Activated CD4-positive, alpha-beta memory T cell treated with anti-CD3 and anti-CD28 coated beads for 36 hours (primary cell): ENCODE results near the gene COL1A2. TPM values are rescaled to one million over a fixed set of nuclear protein-coding genes. Genes with fewer than 3 reads are reported as not detected.

Experiments used
- CTCF ChIA-PET: fragments of 350-600 bp; sonication (Branson Sonifier 250); formaldehyde crosslinking; loops from one replicate; lab custom pipeline; 2021; ENCODE audit warnings: antibody characterized with exemption, inconsistent platforms; lab: Charles Lee
- POLR2A ChIA-PET: fragments of 350-600 bp; sonication (Branson Sonifier 250); formaldehyde crosslinking; loops from one replicate; lab custom pipeline; 2021; ENCODE audit warnings: antibody characterized with exemption; lab: Charles Lee
- DNase-seq: peaks from one replicate; pipeline ENCODE4 v3.0.0-alpha.2; 2020
- H3K27ac Mint-ChIP-seq: one replicate; pipeline ENCODE4 v1.8.0; 2021; ENCODE audit warnings: mixed read lengths
- H3K27me3 Mint-ChIP-seq: one replicate; pipeline ENCODE4 v1.8.0; 2021; ENCODE audit warnings: mixed read lengths
- H3K36me3 Mint-ChIP-seq: one replicate; pipeline ENCODE4 v1.8.0; 2021; ENCODE audit warnings: mixed read lengths
- H3K4me1 Mint-ChIP-seq: one replicate; pipeline ENCODE4 v1.8.0; 2021; ENCODE audit warnings: low read depth, mixed read lengths
- H3K4me3 Mint-ChIP-seq: one replicate; pipeline ENCODE4 v1.8.0; 2021; ENCODE audit warnings: mild to moderate bottlenecking, mixed read lengths
- H3K9me3 Mint-ChIP-seq: one replicate; pipeline ENCODE4 v1.8.0; 2021; ENCODE audit warnings: mixed read lengths
- intact Hi-C: fragments of 100-400 bp; cut with micrococcal nuclease; formaldehyde crosslinking; loops from one replicate; pipeline ENCODE4 v1.15.1; 2023
- total RNA-seq, 2 experiments: library from RNA; stranded (reverse); gene quantifications; one replicate each; pipeline ENCODE4 v1.2.3, GENCODE V29; 2021

Gene COL1A2
- total RNA-seq, result not detected

DNA sequence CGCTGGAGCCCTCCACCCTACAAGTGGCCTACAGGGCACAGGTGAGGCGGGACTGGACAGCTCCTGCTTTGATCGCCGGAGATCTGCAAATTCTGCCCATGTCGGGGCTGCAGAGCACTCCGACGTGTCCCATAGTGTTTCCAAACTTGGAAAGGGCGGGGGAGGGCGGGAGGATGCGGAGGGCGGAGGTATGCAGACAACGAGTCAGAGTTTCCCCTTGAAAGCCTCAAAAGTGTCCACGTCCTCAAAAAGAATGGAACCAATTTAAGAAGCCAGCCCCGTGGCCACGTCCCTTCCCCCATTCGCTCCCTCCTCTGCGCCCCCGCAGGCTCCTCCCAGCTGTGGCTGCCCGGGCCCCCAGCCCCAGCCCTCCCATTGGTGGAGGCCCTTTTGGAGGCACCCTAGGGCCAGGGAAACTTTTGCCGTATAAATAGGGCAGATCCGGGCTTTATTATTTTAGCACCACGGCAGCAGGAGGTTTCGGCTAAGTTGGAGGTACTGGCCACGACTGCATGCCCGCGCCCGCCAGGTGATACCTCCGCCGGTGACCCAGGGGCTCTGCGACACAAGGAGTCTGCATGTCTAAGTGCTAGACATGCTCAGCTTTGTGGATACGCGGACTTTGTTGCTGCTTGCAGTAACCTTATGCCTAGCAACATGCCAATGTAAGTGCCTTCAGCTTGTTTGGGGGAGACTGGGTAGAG is at the start of gene COL1A2:
COL1A2 (plus strand) TSS at position 459 of the 704 bp plus-strand sequence; CDS start at position 596, 137 bp downstream.
- Mint-ChIP-seq H3K36me3 (no peaks in the 10 kb centered on the region), H3K27me3 (peaks cover 39% of the 10 kb centered on the region), H3K4me1 (peaks cover 6% of the 10 kb centered on the region), H3K4me3 (no peak within 1 kb of the TSS), H3K27ac (no peak within 1 kb of the TSS), H3K9me3 (no peaks in the 10 kb centered on the region)
- peak; percentile 15 for DNase-seq
- intact Hi-C loops, result loop anchor here (2.0 to 10.0 kb wide), 4 partner anchors 310 to 1150 kb away; no protein-coding TSS in a partner anchor
- ChIA-PET POLR2A (no interaction called here), CTCF (interaction anchor here (1.0 to 1.5 kb wide), 4 partner anchors 69 to 952 kb away, joined by 3 to 6 read pairs (median 3); no protein-coding TSS in a partner anchor)

DNA sequence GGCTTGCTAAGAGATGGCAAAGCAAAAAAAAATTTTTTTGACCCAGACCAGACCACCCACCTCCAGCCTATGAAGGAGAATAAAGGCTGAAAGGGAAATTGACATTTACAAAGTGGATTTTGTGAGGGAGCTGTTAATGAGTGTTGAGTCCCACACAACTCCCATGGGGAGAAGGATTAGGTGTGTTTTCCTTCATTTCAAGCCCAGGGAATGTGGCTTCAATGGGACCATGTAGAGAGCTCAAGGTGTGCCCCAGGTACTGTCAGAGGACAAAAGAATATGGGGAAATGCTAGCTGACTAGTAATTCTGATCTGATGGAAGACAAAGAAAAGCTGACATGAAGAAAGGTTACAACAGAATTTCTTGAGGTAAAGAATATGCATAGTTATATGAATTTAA is 48.8 kb upstream of the COL1A2 start:
- Mint-ChIP-seq H3K4me1 (no peaks in the 10 kb centered on the region), H3K4me3 (no peak overlapping the region), H3K27ac (no peak overlapping the region), H3K27me3 (no peaks in the 10 kb centered on the region), H3K36me3 (no peaks in the 10 kb centered on the region), H3K9me3 (no peaks in the 10 kb centered on the region)
- ChIA-PET POLR2A (no interaction called here), CTCF (no interaction called here)
- DNase-seq, result no peak
- intact Hi-C loops, result no loop called here

DNA sequence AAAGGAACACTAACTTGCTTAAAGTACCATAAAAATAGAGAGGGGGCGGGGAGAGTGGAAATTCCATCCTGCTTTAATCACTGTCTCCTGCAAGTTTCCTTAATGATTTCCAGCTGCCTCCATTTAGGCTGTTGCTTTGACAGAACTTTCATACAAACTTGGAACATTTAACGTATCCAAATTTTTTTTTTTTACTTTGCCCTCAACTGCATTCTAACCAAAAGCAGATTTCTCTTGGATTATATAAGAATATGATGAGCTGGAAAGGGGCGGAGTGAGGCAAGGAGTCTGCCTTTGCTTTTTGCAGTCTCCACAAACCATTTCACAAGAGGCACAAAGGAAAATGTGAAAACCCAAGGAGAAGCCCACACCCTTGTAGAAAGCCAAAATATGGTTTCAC is 46.6 kb upstream of the COL1A2 start:
- ChIA-PET CTCF (no interaction called here), POLR2A (no interaction called here)
- H3K9me3 Mint-ChIP-seq, result no peaks in the 10 kb centered on the region
- no peaks in the 10 kb centered on the region for H3K27me3 Mint-ChIP-seq
- H3K36me3 Mint-ChIP-seq, result no peaks in the 10 kb centered on the region
- H3K27ac Mint-ChIP-seq, result no peak overlapping the region
- no peaks in the 10 kb centered on the region for H3K4me1 Mint-ChIP-seq
- intact Hi-C loops, result no loop called here
- no peak for DNase-seq
- H3K4me3 Mint-ChIP-seq, result no peak overlapping the region

DNA sequence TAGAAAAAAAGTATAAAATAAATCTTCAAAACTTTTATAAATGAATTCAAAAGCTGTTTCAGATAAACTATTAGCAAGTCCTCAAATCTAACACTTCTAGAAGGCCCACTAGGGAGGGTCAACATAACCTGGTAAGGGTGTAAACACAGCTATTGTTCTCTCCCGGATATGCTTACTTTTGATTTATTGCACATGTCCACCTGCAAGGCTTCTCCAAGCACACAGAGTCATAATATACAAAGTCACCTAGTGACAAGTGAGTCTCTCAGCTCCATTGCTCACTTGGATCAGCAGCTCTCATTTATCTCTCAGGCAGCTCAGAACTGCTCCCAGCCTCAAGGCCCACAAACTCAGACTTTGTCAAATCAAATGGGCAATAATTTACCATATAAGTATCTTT is 44.0 kb upstream of the COL1A2 start:
- Mint-ChIP-seq H3K27ac (no peak overlapping the region), H3K36me3 (no peaks in the 10 kb centered on the region), H3K4me3 (no peak overlapping the region), H3K9me3 (no peaks in the 10 kb centered on the region), H3K4me1 (no peaks in the 10 kb centered on the region), H3K27me3 (no peaks in the 10 kb centered on the region)
- ChIA-PET POLR2A (no interaction called here), CTCF (no interaction called here)
- DNase-seq, result no peak
- intact Hi-C loops, result no loop called here

DNA sequence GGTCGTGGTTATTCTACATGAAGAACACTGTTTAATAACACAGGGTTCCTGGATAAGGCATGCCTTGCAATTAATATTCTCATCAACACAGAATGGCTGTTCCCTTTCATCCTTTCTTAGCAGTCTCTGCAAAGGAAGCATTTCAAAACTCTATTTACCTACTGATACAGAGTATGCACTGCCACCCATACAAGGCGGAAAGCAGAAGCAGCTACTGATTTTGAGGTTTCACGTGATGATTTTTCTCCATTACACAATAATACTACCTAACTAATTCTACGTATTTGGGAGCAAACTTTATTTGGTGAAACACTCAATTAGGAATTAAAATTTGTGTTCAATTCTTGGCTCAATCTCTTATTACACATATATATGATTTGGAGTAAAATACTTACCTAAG is 43.0 kb upstream of the COL1A2 start:
- no peaks in the 10 kb centered on the region for H3K9me3 Mint-ChIP-seq
- no peak for DNase-seq
- no peak overlapping the region for H3K27ac Mint-ChIP-seq
- intact Hi-C loops, result no loop called here
- H3K4me1 Mint-ChIP-seq, result no peaks in the 10 kb centered on the region
- H3K36me3 Mint-ChIP-seq, result no peaks in the 10 kb centered on the region
- H3K4me3 Mint-ChIP-seq, result no peak overlapping the region
- ChIA-PET CTCF (no interaction called here), POLR2A (no interaction called here)
- no peaks in the 10 kb centered on the region for H3K27me3 Mint-ChIP-seq

DNA sequence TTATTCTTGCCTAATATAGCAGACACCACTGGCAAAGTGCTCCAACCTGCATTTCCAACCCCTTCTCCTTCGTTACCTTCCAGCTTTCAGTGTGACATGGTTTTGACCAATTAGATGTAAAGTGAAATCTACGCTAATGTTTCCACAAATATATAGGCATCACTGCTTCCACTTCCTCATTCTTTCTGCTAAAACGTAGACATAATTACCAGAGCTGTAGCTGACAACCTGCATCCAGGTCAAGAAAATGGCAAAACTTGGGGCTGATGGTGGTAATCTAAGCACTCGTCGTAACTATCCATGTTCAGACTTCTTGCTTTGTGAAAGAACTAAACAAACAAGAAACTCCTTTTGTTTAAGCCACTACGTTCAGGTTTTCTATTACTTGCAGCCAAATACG is 41.8 kb upstream of the COL1A2 start:
- no peaks in the 10 kb centered on the region for H3K9me3 Mint-ChIP-seq
- no peaks in the 10 kb centered on the region for H3K4me1 Mint-ChIP-seq
- ChIA-PET POLR2A (no interaction called here), CTCF (no interaction called here)
- no peaks in the 10 kb centered on the region for H3K27me3 Mint-ChIP-seq
- DNase-seq, result no peak
- H3K36me3 Mint-ChIP-seq, result no peaks in the 10 kb centered on the region
- no peak overlapping the region for H3K4me3 Mint-ChIP-seq
- no peak overlapping the region for H3K27ac Mint-ChIP-seq
- intact Hi-C loops, result no loop called here

DNA sequence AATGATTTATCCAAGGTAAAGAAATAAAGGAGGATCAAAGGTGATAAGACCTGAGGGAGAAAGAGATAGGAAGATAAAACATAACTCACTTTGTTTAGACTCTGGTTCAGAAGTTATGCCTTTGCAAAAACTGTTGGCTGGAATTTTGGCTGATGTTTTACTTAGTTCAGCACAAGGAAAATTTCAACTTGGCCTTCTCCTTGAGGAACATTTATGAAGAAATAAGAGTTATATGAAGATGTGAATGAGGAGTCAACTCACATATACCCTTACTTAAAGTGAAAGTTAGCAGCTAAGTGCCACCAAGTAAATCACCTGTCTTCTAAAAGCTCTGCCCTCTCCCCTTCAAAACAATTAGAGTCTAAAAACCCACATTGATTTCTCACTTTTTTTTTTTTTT is 39.7 kb upstream of the COL1A2 start:
- no peaks in the 10 kb centered on the region for H3K4me1 Mint-ChIP-seq
- no peaks in the 10 kb centered on the region for H3K27me3 Mint-ChIP-seq
- no peak for DNase-seq
- peaks cover 4% of the 10 kb centered on the region for H3K9me3 Mint-ChIP-seq
- no peak overlapping the region for H3K27ac Mint-ChIP-seq
- H3K4me3 Mint-ChIP-seq, result no peak overlapping the region
- H3K36me3 Mint-ChIP-seq, result no peaks in the 10 kb centered on the region
- ChIA-PET POLR2A (no interaction called here), CTCF (interaction anchor here (0.6 kb wide), 1 partner anchor 1083 kb away, joined by 3 read pairs; no protein-coding TSS in a partner anchor)
- intact Hi-C loops, result no loop called here

DNA sequence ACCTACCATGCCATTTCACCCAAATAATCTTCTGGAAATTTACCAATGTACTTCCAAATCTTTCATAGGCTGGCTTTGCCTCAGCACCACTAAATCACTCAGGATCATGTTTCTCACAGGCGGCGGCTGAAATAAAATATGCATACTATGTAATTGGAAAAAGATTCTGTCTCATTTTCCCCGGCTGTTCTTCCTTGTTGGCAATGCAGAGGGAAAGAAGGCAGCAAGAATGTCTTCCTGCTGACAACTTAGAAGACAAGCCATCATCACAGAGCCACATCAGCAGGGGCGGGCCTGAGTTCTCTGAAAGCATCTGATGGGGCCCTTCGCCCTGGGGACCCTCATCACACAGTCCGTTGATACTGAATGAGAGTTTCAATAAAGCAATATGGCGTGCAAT is 39.2 kb upstream of the COL1A2 start:
- POLR2A ChIA-PET, result no interaction called here

DNA sequence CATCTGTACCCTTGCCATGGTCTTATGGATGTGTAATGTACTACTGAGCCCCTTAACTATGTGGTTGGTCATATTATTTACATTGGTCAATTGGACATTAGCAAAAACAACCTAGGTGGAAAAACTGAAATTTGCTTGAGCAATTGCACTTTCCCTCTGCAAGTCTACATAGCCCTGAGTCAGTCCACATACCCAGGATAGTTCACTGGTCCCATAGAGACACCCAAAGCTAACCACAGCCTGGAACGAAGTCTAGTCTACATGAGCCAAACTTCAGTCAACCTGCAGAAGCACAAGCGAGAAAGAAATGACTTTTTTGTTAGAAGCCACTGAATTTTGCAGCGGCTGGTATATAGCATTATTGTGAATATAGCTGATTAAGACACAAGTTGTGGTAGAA is 37.6 kb upstream of the COL1A2 start:
- no peak for DNase-seq
- ChIA-PET CTCF (no interaction called here), POLR2A (no interaction called here)
- Mint-ChIP-seq H3K27me3 (peaks cover 2% of the 10 kb centered on the region), H3K4me1 (no peaks in the 10 kb centered on the region), H3K9me3 (peaks cover 4% of the 10 kb centered on the region), H3K27ac (no peak overlapping the region), H3K4me3 (no peak overlapping the region), H3K36me3 (no peaks in the 10 kb centered on the region)
- intact Hi-C loops, result no loop called here

More for the DNA sequence above, 39.2 kb upstream of the COL1A2 start:
- DNase-seq, result no peak
- Mint-ChIP-seq H3K4me3 (no peak overlapping the region), H3K36me3 (no peaks in the 10 kb centered on the region), H3K27ac (no peak overlapping the region), H3K4me1 (no peaks in the 10 kb centered on the region), H3K27me3 (no peaks in the 10 kb centered on the region), H3K9me3 (peaks cover 4% of the 10 kb centered on the region)
- CTCF ChIA-PET, result no interaction called here
- intact Hi-C loops, result no loop called here

DNA sequence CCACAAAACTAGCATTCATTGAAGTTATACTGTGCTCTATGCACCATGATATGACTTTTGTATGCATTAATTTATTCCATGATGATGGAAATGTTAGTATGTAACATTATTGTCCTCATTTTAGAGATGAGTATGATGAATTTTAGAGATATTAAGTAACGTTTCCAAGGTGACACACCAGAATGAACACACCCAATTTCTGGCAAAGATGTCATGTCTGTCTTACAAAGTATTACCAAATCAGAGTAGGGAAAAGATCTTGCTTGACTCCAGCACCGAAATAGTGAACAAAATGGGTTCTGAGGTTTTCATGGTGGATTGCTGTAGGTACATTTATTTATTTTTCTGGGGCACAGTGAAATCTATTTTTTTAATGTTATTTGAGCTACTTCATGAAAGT is 33.8 kb upstream of the COL1A2 start:
- no peak for DNase-seq
- ChIA-PET POLR2A (no interaction called here), CTCF (no interaction called here)
- Mint-ChIP-seq H3K4me3 (no peak overlapping the region), H3K9me3 (peaks cover 4% of the 10 kb centered on the region), H3K27me3 (peaks cover 2% of the 10 kb centered on the region), H3K4me1 (no peaks in the 10 kb centered on the region), H3K27ac (no peak overlapping the region), H3K36me3 (no peaks in the 10 kb centered on the region)
- intact Hi-C loops, result no loop called here

DNA sequence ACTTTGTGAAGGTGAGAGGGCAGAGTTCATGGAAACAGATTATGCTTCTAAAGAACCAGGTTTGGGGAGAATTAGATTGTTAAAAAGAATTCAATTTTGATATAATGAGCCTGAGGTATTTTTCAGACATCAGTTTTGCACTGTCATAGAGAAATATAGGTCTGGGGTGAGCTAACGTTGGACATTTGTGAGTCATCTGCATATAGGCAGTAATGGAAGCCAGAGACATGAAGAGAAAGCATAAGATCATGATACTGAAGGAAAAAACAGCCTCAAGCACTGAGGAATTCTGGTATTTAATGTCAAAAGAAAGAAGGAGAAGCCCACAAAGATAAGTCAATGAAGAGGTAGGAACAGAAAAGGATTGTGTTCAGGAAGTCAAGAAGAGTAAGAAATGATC is 32.4 kb upstream of the COL1A2 start:
- CTCF ChIA-PET, result no interaction called here
- peaks cover 4% of the 10 kb centered on the region for H3K9me3 Mint-ChIP-seq
- DNase-seq, result no peak
- peaks cover 2% of the 10 kb centered on the region for H3K27me3 Mint-ChIP-seq
- intact Hi-C loops, result no loop called here
- POLR2A ChIA-PET, result no interaction called here
- no peak overlapping the region for H3K27ac Mint-ChIP-seq
- H3K4me1 Mint-ChIP-seq, result no peaks in the 10 kb centered on the region
- H3K36me3 Mint-ChIP-seq, result no peaks in the 10 kb centered on the region
- no peak overlapping the region for H3K4me3 Mint-ChIP-seq

DNA sequence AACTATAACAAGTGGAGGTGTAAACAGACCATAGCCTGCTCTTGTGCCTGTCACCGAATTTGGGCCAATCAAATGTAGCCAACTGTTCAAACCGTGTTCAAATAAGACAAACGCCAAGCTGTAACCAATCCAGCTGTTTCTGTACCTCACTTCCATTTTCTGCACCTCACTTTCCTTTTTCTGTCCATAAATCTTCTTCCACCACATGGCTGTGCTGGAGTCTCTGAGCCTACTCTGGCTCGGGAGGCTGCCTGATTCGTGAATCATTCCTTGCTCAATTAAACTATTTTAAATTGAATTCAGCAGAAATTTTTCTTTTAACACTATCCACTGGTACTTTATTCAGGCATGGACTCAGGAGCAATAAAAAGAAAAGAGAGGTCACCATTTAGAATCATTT is 29.9 kb upstream of the COL1A2 start:
- H3K9me3 Mint-ChIP-seq, result no peaks in the 10 kb centered on the region
- H3K27ac Mint-ChIP-seq, result no peak overlapping the region
- intact Hi-C loops, result no loop called here
- peaks cover 2% of the 10 kb centered on the region for H3K27me3 Mint-ChIP-seq
- H3K4me3 Mint-ChIP-seq, result no peak overlapping the region
- no peaks in the 10 kb centered on the region for H3K4me1 Mint-ChIP-seq
- ChIA-PET POLR2A (no interaction called here), CTCF (no interaction called here)
- no peak for DNase-seq
- H3K36me3 Mint-ChIP-seq, result no peaks in the 10 kb centered on the region

DNA sequence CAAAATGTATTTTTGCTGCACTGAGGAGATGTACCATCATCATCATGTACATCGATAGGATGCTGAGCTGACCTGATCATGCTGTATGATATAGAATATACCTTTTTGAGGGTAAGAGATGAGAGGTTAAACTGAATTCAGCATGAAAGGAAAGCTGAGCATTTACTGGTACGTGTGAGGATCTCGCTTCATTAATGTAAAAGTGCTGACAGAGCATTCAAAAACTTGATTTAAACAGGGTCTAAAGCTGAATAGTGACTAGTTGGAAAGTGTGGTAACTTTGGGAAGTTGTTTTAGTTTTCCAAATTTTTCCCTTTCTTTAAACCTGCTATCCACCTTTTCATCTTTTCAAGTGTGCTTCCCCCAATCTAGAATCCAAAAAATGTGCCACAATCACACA is 28.5 kb upstream of the COL1A2 start:
- H3K36me3 Mint-ChIP-seq, result no peaks in the 10 kb centered on the region
- no peaks in the 10 kb centered on the region for H3K4me1 Mint-ChIP-seq
- no peak overlapping the region for H3K27ac Mint-ChIP-seq
- no peaks in the 10 kb centered on the region for H3K9me3 Mint-ChIP-seq
- CTCF ChIA-PET, result no interaction called here
- no peaks in the 10 kb centered on the region for H3K27me3 Mint-ChIP-seq
- POLR2A ChIA-PET, result no interaction called here
- no peak for DNase-seq
- no peak overlapping the region for H3K4me3 Mint-ChIP-seq
- intact Hi-C loops, result no loop called here
